ENCODE data around the gene SYT12. TPM values are rescaled to one million over a fixed set of nuclear protein-coding genes. Genes with fewer than 3 reads are reported as not detected.

The SYT12 gene
- total RNA-seq, 2 experiments from 2014 or later, result 0.11 TPM; not detected in 1

GRCh38 chr11:67085617-67086016 is 62.7 kb downstream of the SYT12 start:
- Mint-ChIP-seq H3K4me1 (peaks cover 10% of the 10 kb centered on the region), H3K27ac (no peak overlapping the region), H3K27me3 (peaks cover 5% of the 10 kb centered on the region), H3K9me3 (ENCODE audit: low read depth) (no peaks in the 10 kb centered on the region), H3K4me3 (no peak overlapping the region), H3K36me3 (ENCODE audit: low read depth) (no peaks in the 10 kb centered on the region)
- intact Hi-C loops (cut with DNase I, micrococcal nuclease), result no loop called here
- POLR2A ChIA-PET, result no interaction called here
- CTCF ChIA-PET, result no interaction called here
- ATAC-seq (no peak), DNase-seq (no peak)

- no peaks in the 10 kb centered on the region for H3K27me3 Mint-ChIP-seq
- ATAC-seq (no peak), DNase-seq (no peak)
- CTCF ChIA-PET, result no interaction called here
- intact Hi-C loops (cut with DNase I, micrococcal nuclease), result no loop called here
- no peak overlapping the region for H3K27ac Mint-ChIP-seq
- no peak overlapping the region for H3K4me3 Mint-ChIP-seq
- no peaks in the 10 kb centered on the region for H3K4me1 Mint-ChIP-seq
- H3K9me3 Mint-ChIP-seq (ENCODE audit: low read depth), result no peaks in the 10 kb centered on the region
- no peaks in the 10 kb centered on the region for H3K36me3 Mint-ChIP-seq (ENCODE audit: low read depth)
- POLR2A ChIA-PET, result no interaction called here
Observed at GRCh38 chr11:67090717-67091116, 67.8 kb downstream of the SYT12 start.

- intact Hi-C loops (cut with DNase I, micrococcal nuclease), result no loop called here
- Mint-ChIP-seq H3K36me3 (ENCODE audit: low read depth) (no peaks in the 10 kb centered on the region), H3K27me3 (no peaks in the 10 kb centered on the region), H3K27ac (no peak overlapping the region), H3K4me3 (no peak overlapping the region), H3K9me3 (ENCODE audit: low read depth) (no peaks in the 10 kb centered on the region), H3K4me1 (peaks cover 6% of the 10 kb centered on the region)
- POLR2A ChIA-PET, result no interaction called here
- CTCF ChIA-PET, result interaction anchor here (0.5 to 1.5 kb wide), 4 partner anchors 72 to 222 kb away, joined by 3 to 6 read pairs (median 3); no protein-coding TSS in a partner anchor
- DNase-seq, result no peak
- no peak for ATAC-seq
Observed at GRCh38 chr11:67095214-67095507, 72.2 kb downstream of the SYT12 start.

GRCh38 chr11:67098799-67099429 is 76.0 kb downstream of the SYT12 start:
- POLR2A ChIA-PET, result interaction anchor here (0.5 kb wide), 1 partner anchor 326 kb away, joined by 3 read pairs; no protein-coding TSS in a partner anchor
- no peak overlapping the region for H3K4me3 Mint-ChIP-seq
- H3K4me1 Mint-ChIP-seq, result peaks cover 22% of the 10 kb centered on the region
- CTCF ChIA-PET, result interaction anchor here (0.7 kb wide), 1 partner anchor 1040 kb away, joined by 3 read pairs; no protein-coding TSS in a partner anchor
- no peaks in the 10 kb centered on the region for H3K9me3 Mint-ChIP-seq (ENCODE audit: low read depth)
- no peak for ATAC-seq
- H3K27me3 Mint-ChIP-seq, result no peaks in the 10 kb centered on the region
- no peak for DNase-seq
- H3K36me3 Mint-ChIP-seq (ENCODE audit: low read depth), result no peaks in the 10 kb centered on the region
- H3K27ac Mint-ChIP-seq, result no peak overlapping the region
- intact Hi-C loops (cut with DNase I, micrococcal nuclease), result no loop called here

- DNase-seq, result no peak
- Mint-ChIP-seq H3K27ac (peak overlapping the region; percentile 73), H3K4me3 (no peak overlapping the region), H3K9me3 (ENCODE audit: low read depth) (no peaks in the 10 kb centered on the region), H3K27me3 (no peaks in the 10 kb centered on the region), H3K36me3 (ENCODE audit: low read depth) (no peaks in the 10 kb centered on the region), H3K4me1 (peaks cover 31% of the 10 kb centered on the region)
- intact Hi-C loops (cut with DNase I, micrococcal nuclease), result no loop called here
- ATAC-seq, result no peak
- POLR2A ChIA-PET, result no interaction called here
- CTCF ChIA-PET, result interaction anchor here (0.7 kb wide), 1 partner anchor 1041 kb away, joined by 3 read pairs; no protein-coding TSS in a partner anchor
Observed at GRCh38 chr11:67099831-67100324, 76.9 kb downstream of the SYT12 start.

Small RNA genes lying within 50 kb of the gene (microRNA-seq; reads per million reads assigned to microRNA genes)
- gene MIR6860 (ENCODE audit: borderline replicate concordance), result not detected

Other genes with a start within 250 kb of the SYT12 start
- 10 to 100 TPM; 24.9 to 25.6 TPM for gene RCE1, start 179.7 kb upstream of the SYT12 start, total RNA-seq
- 10 to 100 TPM; 19.2 to 22.7 TPM for gene LRFN4, start 166.1 kb upstream of the SYT12 start, total RNA-seq
- gene PC, start 64.8 kb upstream of the SYT12 start, total RNA-seq, result 1 to 10 TPM; 9.2 to 9.3 TPM
- not detected for gene C11orf86, start 47.8 kb upstream of the SYT12 start, total RNA-seq
- gene RHOD, start 33.7 kb downstream of the SYT12 start, total RNA-seq, result under 1 TPM; 0.47 to 0.78 TPM
- 10 to 100 TPM; 74.8 to 89.7 TPM for gene KDM2A, start 96.1 kb downstream of the SYT12 start, total RNA-seq
- gene GRK2, start 243.3 kb downstream of the SYT12 start, total RNA-seq, result 100 to 1,000 TPM; 202 to 241 TPM

Data from activated CD4-positive, alpha-beta T cell treated with anti-CD3 and anti-CD28 coated beads for 36 hours (primary cell).